Lower lobe of right lung (tissue), 2 donors: ENCODE results near the gene LRP1B. TPM values are rescaled to one million over a fixed set of nuclear protein-coding genes. Genes with fewer than 3 reads are reported as not detected.

Source experiments
- ATAC-seq, 2 donors: fragments of 200-7000 bp; cut with Tn5 transposase; one replicate each; pipeline ENCODE4 v1.9.1; 2020 to 2022; ENCODE audit warnings: mild to moderate bottlenecking in 2 of 2, moderate library complexity in 2 of 2
- DNase-seq: peaks from one replicate; pipeline ENCODE4 v3.0.0-alpha.2; 2020
- H3K27ac ChIP-seq: fragments of 200-600 bp; one replicate; pipeline ENCODE4 v1.8.0; 2022
- H3K27me3 ChIP-seq: fragments of 200-600 bp; one replicate; pipeline ENCODE4 v1.8.0; 2022; ENCODE audit warnings: low read depth
- H3K36me3 ChIP-seq: fragments of 200-600 bp; one replicate; pipeline ENCODE4 v1.8.0; 2022; ENCODE audit warnings: mild to moderate bottlenecking
- H3K4me1 ChIP-seq: fragments of 200-600 bp; one replicate; pipeline ENCODE4 v1.8.0; 2022
- H3K4me3 ChIP-seq: fragments of 200-600 bp; one replicate; pipeline ENCODE4 v1.8.0; 2022; ENCODE audit warnings: mild to moderate bottlenecking
- H3K9me3 ChIP-seq: fragments of 200-600 bp; one replicate; pipeline ENCODE4 v1.8.0; 2022
- intact Hi-C: fragments of 100-400 bp; cut with DNase I; formaldehyde crosslinking; loops from one replicate; pipeline ENCODE4 v1.11.0; 2022
- total RNA-seq: library from RNA; stranded (reverse); fragmentation: NEBNext Ultra II Directional; extraction: Animal tissue kit (Norgen Biotek cat#: 25700); gene quantifications from one replicate; pipeline ENCODE4 v1.2.1, GENCODE V29; 2021
- TF ChIP-seq, protein P1 (sequence below): fragments of 200-600 bp; IDR thresholded peaks from one replicate; pipeline ENCODE4 v1.8.0; 2022; ENCODE audit warnings: antibody characterized with exemption, mild to moderate bottlenecking
- donor health status: DM: no; HTN: yes; CAD: no; lungs with severe emphysema.

The LRP1B gene
- total RNA-seq, 1 donor from 2014 or later: 0.09 TPM

DNA sequence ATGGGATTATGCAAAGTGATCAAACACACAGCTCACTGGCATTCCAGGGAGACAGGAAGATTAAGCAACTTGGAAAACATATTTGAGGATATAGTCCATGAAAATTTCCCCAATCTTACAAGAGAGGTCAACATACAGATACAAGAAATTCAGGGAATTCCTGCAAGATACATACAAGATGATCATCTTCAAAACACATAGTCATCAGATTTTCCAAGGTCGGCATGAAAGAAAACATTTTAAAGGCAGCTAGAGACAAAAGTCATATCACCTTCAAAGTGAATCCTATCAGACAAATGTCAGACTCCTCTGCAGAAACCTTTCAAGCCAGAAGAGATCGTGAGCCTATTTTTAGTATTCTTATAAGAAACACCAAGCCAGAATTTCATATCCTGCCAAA is 1188.5 kb downstream of the LRP1B start:
- Histone ChIP-seq H3K27ac (no peak overlapping the region), H3K4me1 (no peaks in the 10 kb centered on the region), H3K9me3 (no peaks in the 10 kb centered on the region), H3K4me3 (no peak overlapping the region), H3K27me3 (no peaks in the 10 kb centered on the region), H3K36me3 (no peaks in the 10 kb centered on the region)
- DNase-seq: no peak
- no peak for ATAC-seq
- TF ChIP-seq, protein P1, sequence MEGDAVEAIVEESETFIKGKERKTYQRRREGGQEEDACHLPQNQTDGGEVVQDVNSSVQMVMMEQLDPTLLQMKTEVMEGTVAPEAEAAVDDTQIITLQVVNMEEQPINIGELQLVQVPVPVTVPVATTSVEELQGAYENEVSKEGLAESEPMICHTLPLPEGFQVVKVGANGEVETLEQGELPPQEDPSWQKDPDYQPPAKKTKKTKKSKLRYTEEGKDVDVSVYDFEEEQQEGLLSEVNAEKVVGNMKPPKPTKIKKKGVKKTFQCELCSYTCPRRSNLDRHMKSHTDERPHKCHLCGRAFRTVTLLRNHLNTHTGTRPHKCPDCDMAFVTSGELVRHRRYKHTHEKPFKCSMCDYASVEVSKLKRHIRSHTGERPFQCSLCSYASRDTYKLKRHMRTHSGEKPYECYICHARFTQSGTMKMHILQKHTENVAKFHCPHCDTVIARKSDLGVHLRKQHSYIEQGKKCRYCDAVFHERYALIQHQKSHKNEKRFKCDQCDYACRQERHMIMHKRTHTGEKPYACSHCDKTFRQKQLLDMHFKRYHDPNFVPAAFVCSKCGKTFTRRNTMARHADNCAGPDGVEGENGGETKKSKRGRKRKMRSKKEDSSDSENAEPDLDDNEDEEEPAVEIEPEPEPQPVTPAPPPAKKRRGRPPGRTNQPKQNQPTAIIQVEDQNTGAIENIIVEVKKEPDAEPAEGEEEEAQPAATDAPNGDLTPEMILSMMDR: no peak
- intact Hi-C loops: no loop called here

DNA sequence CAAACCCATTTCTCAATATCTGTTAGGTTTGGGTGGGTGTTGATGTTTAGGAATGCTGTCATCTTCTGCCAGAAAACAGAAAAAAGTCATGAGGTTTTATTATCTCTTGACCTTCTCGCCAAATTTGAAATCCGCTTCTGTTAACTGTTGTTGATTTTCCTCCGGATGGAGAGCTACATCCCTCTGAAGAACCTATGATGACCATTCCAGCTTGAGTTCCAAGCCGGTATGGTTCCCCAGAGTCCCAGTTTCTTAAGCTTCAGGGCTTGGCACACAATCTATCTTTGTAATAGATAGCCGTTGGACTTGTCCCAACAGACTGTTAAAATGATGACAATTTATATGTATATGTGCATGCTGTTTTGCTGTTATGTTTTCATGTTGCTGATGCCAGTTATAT is 1201.0 kb downstream of the LRP1B start:
- H3K27ac ChIP-seq: no peak overlapping the region
- no peak overlapping the region for H3K4me3 ChIP-seq
- H3K9me3 ChIP-seq: no peaks in the 10 kb centered on the region
- ATAC-seq (no peak), DNase-seq (no peak)
- H3K4me1 ChIP-seq: no peaks in the 10 kb centered on the region
- H3K27me3 ChIP-seq: no peaks in the 10 kb centered on the region
- H3K36me3 ChIP-seq: no peaks in the 10 kb centered on the region
- TF ChIP-seq, protein P1: no peak
- intact Hi-C loops: no loop called here

DNA sequence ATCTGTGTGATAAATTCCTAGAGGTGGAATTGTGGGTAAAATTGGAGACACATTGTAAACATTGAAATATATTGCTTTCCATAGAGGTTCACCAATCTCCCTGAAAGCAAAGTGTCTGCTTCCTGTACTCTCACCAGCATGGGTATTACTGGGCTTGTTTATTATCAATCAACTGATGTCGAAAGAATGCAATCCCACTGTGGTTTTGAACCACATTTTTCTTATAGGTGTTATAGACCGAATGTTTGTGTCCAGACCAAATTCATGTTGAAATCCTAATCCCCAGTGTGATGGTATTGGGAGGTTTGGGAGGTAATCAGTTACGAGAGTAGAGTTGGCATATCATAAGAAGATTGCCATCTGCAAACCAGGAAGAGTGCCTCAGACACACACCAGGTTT is 1212.4 kb downstream of the LRP1B start:
- intact Hi-C loops: no loop called here
- Histone ChIP-seq H3K27me3 (no peaks in the 10 kb centered on the region), H3K4me3 (no peak overlapping the region), H3K36me3 (no peaks in the 10 kb centered on the region), H3K27ac (no peak overlapping the region), H3K9me3 (no peaks in the 10 kb centered on the region), H3K4me1 (no peaks in the 10 kb centered on the region)
- no peak for DNase-seq
- TF ChIP-seq, protein P1: no peak
- ATAC-seq: no peak

DNA sequence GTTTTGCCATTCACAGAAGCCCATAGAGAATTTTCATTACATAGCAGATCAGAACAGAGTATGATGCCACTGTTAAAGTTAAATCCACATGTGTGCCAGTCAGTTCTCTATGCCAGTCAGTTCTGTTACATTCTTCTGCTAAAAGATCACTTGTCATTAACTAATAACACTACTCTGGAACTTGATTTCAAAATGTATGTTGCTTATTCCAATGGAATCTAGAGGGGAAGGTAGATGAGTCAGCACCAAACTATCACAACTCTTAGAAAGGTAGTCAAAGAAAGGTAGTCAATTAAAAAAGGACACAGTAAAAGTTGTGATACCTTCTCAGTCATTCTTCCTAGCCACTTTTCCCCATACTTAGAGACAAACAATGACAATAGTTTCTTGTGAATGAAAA is 1214.4 kb downstream of the LRP1B start:
- DNase-seq (no peak), ATAC-seq (no peak)
- no peaks in the 10 kb centered on the region for H3K4me1 ChIP-seq
- H3K4me3 ChIP-seq: no peak overlapping the region
- H3K9me3 ChIP-seq: no peaks in the 10 kb centered on the region
- intact Hi-C loops: no loop called here
- TF ChIP-seq, protein P1: no peak
- no peaks in the 10 kb centered on the region for H3K27me3 ChIP-seq
- no peak overlapping the region for H3K27ac ChIP-seq
- H3K36me3 ChIP-seq: no peaks in the 10 kb centered on the region

DNA sequence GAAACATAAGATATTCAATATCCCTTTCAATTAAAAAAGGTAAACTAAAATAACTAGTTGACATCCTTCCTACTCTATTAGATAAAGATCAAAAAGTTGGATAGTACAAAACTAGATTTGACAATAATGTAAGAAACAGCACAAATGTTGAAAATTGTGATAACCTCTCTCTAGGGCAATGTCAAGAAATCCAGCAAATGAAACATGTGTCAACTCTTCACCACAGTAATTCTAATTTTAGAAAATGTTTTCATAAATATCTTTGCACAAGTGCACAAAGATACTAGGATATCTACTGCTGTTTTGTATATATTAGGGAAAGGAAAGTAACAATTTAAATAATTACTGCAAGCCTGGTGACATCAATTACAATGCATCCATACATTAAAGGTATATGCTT is 1220.1 kb downstream of the LRP1B start:
- TF ChIP-seq, protein P1: no peak
- intact Hi-C loops: no loop called here
- Histone ChIP-seq H3K4me3 (no peak overlapping the region), H3K27ac (no peak overlapping the region), H3K36me3 (no peaks in the 10 kb centered on the region), H3K4me1 (no peaks in the 10 kb centered on the region), H3K9me3 (no peaks in the 10 kb centered on the region), H3K27me3 (no peaks in the 10 kb centered on the region)
- DNase-seq (no peak), ATAC-seq (no peak)
